Keratinocyte (primary cell): ENCODE results near the gene GNB3.

Experiments used
- EZH2 ChIP-seq: IDR thresholded peaks from one replicate; pipeline ENCODE4 v1.6.1; 2012; ENCODE audit warnings: inconsistent platforms, mild to moderate bottlenecking, low read length, moderate library complexity
- TF ChIP-seq, protein P1 (sequence below), 3 experiments: IDR thresholded peaks in 1 of 3; conservative IDR thresholded peaks in 1 of 3; optimal IDR thresholded peaks in 1 of 3; 2 replicates in 2 of 3; 3 replicates in 1 of 3; pipeline versions ENCODE3 to v1.5.1; 2011; ENCODE audit warnings: low read length in 3 of 3, mild to moderate bottlenecking in 3 of 3, moderate library complexity in 2 of 3, control low read depth in 1 of 3, inconsistent platforms in 1 of 3; ENCODE audit not compliant: insufficient read depth in 2 of 3; ENCODE audit errors: extremely low read depth in 1 of 3

GRCh38 chr12:6868211-6869048 is 27.7 kb downstream of the GNB3 start:
- TF ChIP-seq EZH2: no peak
- TF ChIP-seq, protein P1, sequence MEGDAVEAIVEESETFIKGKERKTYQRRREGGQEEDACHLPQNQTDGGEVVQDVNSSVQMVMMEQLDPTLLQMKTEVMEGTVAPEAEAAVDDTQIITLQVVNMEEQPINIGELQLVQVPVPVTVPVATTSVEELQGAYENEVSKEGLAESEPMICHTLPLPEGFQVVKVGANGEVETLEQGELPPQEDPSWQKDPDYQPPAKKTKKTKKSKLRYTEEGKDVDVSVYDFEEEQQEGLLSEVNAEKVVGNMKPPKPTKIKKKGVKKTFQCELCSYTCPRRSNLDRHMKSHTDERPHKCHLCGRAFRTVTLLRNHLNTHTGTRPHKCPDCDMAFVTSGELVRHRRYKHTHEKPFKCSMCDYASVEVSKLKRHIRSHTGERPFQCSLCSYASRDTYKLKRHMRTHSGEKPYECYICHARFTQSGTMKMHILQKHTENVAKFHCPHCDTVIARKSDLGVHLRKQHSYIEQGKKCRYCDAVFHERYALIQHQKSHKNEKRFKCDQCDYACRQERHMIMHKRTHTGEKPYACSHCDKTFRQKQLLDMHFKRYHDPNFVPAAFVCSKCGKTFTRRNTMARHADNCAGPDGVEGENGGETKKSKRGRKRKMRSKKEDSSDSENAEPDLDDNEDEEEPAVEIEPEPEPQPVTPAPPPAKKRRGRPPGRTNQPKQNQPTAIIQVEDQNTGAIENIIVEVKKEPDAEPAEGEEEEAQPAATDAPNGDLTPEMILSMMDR (optimal IDR thresholded peaks at IDR 0.05 in 1 of 3, IDR thresholded peaks at IDR 0.05 in 1 of 3, conservative IDR thresholded peaks at IDR 0.05 in 1 of 3; ENCODE audit: extremely low read depth in 1 of 3, insufficient read depth in 2 of 3, low read length in 3 of 3): peak in 2 of 3 experiments; percentile 24 to 31
